ENCODE results near the gene SOAT2. TPM values are rescaled to one million over a fixed set of nuclear protein-coding genes. Genes with fewer than 3 reads are reported as not detected.

SOAT2 gene
- total and polyA plus RNA-seq, 2 donors (not counting 3 experiments of a cell fraction or from before 2014, with no cell fraction given), result not detected

- H3K4me3 ChIP-seq (replicated peaks in 1 of 3; ENCODE audit: insufficient read depth in 1 of 3, low read depth in 1 of 3, low read length in 3 of 3), result no peak overlapping the region
- ChIA-PET CTCF (interaction anchor here (0.6 to 7.5 kb wide), 33 partner anchors 9 to 262 kb away, joined by 3 to 249 read pairs (median 5); partner anchors contain the start of genes AAAS, CSAD, ESPL1 and PFDN5), POLR2A (no interaction called here)
- H3K79me2 ChIP-seq (ENCODE audit: control insufficient read depth, insufficient read depth, low read length), result no peaks in the 10 kb centered on the region
- dilution Hi-C loops (cut with MboI; ENCODE audit: extremely low pct_ligation_motif_present, low sequenced_read_pairs), result no loop called here
- no peaks in the 10 kb centered on the region for H3K4me1 ChIP-seq (ENCODE audit: control insufficient read depth, extremely low read depth, insufficient read depth, low read length)
- peak; percentile 66 for DNase-seq (ENCODE audit: low read depth, low spot score)
- FAIRE-seq, result peak; percentile 81
- no peak for TF ChIP-seq EZH2 (IDR thresholded peaks at IDR 0.05; ENCODE audit: borderline replicate concordance, low read depth, low read length, severe bottlenecking)
- TF ChIP-seq, protein P1, sequence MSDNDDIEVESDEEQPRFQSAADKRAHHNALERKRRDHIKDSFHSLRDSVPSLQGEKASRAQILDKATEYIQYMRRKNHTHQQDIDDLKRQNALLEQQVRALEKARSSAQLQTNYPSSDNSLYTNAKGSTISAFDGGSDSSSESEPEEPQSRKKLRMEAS (IDR thresholded peaks at IDR 0.05; ENCODE audit: insufficient read depth, insufficient read length), result no peak
- TF ChIP-seq, protein P2, sequence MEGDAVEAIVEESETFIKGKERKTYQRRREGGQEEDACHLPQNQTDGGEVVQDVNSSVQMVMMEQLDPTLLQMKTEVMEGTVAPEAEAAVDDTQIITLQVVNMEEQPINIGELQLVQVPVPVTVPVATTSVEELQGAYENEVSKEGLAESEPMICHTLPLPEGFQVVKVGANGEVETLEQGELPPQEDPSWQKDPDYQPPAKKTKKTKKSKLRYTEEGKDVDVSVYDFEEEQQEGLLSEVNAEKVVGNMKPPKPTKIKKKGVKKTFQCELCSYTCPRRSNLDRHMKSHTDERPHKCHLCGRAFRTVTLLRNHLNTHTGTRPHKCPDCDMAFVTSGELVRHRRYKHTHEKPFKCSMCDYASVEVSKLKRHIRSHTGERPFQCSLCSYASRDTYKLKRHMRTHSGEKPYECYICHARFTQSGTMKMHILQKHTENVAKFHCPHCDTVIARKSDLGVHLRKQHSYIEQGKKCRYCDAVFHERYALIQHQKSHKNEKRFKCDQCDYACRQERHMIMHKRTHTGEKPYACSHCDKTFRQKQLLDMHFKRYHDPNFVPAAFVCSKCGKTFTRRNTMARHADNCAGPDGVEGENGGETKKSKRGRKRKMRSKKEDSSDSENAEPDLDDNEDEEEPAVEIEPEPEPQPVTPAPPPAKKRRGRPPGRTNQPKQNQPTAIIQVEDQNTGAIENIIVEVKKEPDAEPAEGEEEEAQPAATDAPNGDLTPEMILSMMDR (IDR thresholded peaks at IDR 0.05; ENCODE audit: extremely low read depth in 1 of 2, insufficient read depth in 1 of 2, low read depth in 1 of 2, low read length in 2 of 2), result peak; percentile 98 to 99
- TF ChIP-seq JUN (IDR thresholded peaks at IDR 0.05; ENCODE audit: borderline replicate concordance, insufficient read depth, insufficient read length, low read depth), result no peak
- no peak for TF ChIP-seq POLR2A (IDR thresholded peaks at IDR 0.05; ENCODE audit: low read depth, low read length)
- no peak overlapping the region for H3K9ac ChIP-seq (replicated peaks; ENCODE audit: extremely low read depth, insufficient read depth, low read length)
- H2AFZ ChIP-seq (ENCODE audit: low read depth, low read length), result peak overlapping the region; percentile 42
- H3K27ac ChIP-seq (ENCODE audit: insufficient read depth, low read depth, low read length), result no peak overlapping the region
- intact Hi-C loops (cut with micrococcal nuclease), result loop anchor here (1.0 to 2.0 kb wide), 4 partner anchors 21 to 93 kb away; partner anchors contain the start of genes CSAD and ZNF740
- no peaks in the 10 kb centered on the region for H3K36me3 ChIP-seq (ENCODE audit: control insufficient read depth in 2 of 2, extremely low read depth in 1 of 2, insufficient read depth in 2 of 2, low read length in 2 of 2)
- BruUV-seq (replicated peaks), result no TSS peak
- no peaks in the 10 kb centered on the region for H3K9me3 ChIP-seq (replicated peaks; ENCODE audit: control insufficient read depth, insufficient read depth, low read length)
- no peaks in the 10 kb centered on the region for H3K9me1 ChIP-seq (replicated peaks; ENCODE audit: control insufficient read depth, extremely low read depth, insufficient read depth, low read length)
- no peaks in the 10 kb centered on the region for H4K20me1 ChIP-seq (replicated peaks; ENCODE audit: control insufficient read depth, extremely low read depth, insufficient read depth, low read length)
- no peaks in the 10 kb centered on the region for H3K27me3 ChIP-seq (ENCODE audit: control insufficient read depth in 2 of 2, insufficient read depth in 2 of 2, low read length in 2 of 2)
- H3K4me2 ChIP-seq (ENCODE audit: insufficient read depth, low read length), result no peak overlapping the region
These were observed 56.0 kb downstream of the SOAT2 start for GRCh38 chr12:53159195-53159839.

All from endothelial cell of umbilical vein (primary cell).